HUDEP-2 (cell line): ENCODE data around the gene DCTN4.

ENCODE experiments used
- DNase-seq, 76 experiments: peaks; one replicate each; lab custom pipeline; 2025; ENCODE audit not compliant: unreplicated experiment in 76 of 76; lab: John Stamatoyannopoulos, UW

The DCTN4 gene

GRCh38 chr5:150672237-150672883 lies 86.5 kb downstream of the DCTN4 start:
- no peak for DNase-seq

DNA sequence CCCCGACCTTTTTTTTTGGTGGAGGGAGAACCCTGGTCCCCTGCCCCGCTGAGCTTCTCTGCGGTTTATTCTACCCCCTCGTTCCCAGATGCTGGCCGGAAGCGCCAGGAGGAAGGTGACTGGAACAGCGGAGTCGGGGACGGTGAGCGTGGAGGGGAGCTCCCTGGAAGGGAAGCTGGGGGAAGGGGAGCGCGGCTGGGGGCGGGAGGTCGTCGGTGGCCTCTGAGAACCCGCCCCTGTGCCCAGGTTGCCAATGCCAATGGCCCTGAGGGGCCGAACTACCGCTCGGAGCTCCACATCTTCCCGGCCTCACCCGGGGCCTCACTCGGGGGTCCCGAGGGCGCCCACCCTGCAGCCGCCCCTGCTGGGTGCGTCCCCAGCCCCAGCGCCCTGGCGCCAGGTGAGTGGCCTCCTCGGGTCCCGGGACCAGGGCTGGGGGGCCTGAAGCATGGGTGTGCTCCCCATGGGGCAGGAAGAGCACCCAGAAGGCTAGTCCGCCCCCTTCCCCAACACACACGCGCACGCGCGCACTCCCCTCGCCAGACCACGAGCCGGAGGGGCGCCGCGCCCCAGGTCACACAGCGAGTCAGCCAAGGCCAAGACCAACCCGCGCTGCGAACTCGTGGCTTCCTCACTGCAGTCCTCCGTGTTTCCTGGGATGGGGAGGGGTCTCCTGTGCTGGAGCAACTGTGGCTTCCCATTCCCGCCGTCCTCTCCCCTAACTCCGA lies 87.1 kb downstream of the DCTN4 start:
- no peak for DNase-seq

DNA sequence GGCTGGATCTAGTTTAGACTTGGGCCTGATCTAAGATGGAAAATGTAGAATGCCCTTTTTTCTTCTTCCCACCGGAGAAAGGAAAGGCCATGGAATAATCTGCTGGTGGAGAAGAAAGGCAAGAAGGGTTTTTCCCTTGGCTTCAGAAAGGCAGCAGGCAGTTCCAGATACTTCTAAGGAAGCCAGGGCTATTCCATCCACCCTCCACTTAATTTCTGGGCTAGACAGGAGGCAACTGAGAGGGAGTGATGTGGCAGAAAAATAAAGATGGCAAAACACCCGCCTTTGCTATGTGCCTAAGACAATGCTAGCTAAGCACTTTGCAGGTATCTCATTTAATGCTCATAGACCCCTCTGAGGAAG lies 87.9 kb downstream of the DCTN4 start:
- no peak for DNase-seq

DNA sequence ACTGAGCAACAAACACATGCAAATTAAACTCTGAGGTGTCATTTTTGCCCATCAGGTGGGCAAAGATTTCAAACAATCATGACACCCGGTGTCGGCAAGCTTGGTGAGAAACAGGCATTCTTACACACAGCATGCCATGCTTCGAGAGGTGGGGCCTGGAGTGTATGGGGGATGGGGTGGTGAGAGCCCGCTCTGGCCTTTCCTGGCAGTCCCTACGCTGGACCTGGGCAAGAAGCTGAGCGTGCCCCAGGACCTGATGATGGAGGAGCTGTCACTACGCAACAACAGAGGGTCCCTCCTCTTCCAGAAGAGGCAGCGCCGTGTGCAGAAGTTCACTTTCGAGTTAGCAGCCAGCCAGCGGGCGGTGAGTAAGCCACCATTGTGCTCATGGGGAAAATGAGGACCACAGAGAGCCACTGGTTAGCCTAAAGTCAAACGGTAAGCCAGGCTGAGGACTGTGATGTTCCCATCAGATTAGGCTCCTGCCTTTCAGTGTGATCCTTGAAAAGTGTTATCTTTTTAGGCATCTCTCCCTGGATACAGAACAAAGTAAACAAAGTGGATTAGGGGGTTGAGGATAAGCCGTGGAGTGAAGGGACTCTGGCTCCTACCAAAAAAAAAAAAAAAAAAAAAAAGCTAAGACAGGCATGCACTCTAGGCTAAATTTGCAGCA lies 88.4 kb downstream of the DCTN4 start:
- DNase-seq: no peak

GRCh38 chr5:150665044-150665443 lies 93.8 kb downstream of the DCTN4 start:
- DNase-seq: no peak

GRCh38 chr5:150663936-150664335 lies 94.9 kb downstream of the DCTN4 start:
- DNase-seq: no peak

DNA sequence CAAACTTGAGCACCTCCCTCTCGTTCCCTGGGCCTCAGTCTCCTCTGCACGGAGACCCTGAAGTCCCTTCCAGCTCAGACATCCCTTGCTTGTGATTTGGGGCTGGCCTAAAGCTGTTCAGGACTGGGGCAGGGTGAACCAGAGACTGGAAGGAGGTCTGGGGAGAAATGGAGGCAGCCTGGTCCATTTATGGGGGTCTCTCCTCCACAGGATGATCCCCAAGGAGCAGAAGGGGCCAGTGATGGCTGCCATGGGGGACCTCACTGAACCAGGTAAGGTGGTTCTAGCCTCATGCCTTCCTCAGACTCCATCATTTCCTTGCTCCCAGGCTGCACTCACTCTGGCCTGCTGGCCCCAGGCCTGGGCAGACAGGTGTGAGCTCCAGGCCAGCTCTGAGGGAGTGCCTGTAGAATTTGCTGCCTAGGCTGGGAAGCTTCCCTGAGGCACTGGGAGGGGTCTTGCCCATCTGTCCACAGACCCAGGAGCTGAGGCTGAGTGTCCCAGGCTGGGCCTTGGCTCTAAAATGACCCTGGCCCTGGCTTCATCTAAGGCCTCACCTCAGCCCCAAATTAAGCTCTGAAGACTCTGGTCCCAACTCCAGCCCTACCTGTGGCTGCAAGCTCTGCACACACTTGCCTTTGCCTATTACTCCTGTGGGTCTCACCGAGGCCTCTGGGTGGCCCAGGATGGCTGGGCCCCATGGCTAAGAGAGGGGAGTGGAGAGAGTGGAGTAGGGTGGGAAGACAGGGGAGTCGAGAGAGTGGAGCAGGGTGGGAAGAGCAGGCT lies 95.9 kb downstream of the DCTN4 start:
- DNase-seq: no peak

DNA sequence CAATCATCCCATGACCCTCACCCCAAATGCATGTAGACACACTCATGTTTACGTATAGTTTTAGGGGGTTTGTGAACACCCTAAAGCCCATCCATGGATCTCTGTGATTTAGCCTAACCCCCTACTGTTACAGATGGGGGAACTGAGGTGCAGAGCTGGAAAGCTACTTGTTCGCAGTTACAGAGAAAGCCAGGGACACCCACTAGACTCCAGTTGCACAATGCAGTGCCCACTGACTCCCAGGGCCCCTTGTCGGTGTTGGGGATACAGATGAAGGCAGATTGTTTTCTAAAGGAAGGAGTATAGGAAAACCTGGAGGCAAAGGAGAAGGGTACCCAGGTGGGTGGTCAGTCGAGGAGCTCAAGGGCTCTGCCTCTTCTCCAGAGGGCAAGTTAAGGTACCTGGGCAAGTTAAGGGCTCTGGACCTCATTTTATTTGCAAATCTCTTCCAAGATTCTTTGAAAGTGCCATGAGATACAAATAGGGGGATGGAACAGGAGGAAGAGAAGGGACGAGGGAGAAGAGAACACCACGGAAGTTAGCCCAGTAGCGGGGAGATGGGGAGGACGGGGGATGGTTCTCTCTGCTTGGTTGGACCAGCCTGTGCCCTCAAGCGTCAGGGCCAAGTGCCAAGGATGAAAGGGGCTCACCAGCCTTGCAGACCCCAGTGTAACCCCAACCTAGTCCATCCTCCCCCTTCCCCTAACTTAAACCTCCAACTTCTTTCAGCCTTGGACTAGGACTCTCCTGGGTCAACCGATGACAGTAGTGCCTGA lies 96.8 kb downstream of the DCTN4 start:
- DNase-seq: no peak

DNA sequence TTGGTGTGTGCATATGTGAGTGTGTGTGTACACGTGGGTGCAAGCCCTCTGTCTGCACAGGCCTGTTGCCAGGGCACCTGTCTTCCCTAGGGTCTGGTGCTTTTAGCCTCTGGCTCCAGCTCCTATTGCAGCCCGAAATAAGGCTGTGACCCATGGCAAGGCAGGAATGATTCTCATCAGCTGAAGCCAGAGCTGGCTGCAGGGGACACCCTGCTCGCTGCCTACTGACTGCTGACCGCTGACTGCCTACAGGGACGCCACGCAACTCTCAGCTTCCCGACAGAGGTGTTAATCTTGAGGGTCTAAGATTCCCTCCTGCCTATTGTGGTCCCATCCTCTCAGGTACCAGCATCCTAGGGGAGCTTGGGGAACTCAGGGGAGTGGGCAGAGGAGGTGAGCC lies 97.7 kb downstream of the DCTN4 start, which contains the start of gene MYOZ3:
MYOZ3 (plus strand) TSS at position 166 of the 400 bp plus-strand sequence. CDS start 1,691 bp downstream, outside the sequence.
- DNase-seq: no peak

GRCh38 chr5:150660108-150660831 lies 98.5 kb downstream of the DCTN4 start:
- DNase-seq: no peak

GRCh38 chr5:150659360-150660107 lies 99.3 kb downstream of the DCTN4 start:
- DNase-seq: no peak

GRCh38 chr5:150658699-150659265 lies 100.0 kb downstream of the DCTN4 start:
- DNase-seq: no peak
